ENCODE data around the gene VAPB. TPM values are rescaled to one million over a fixed set of nuclear protein-coding genes. Genes with fewer than 3 reads are reported as not detected.
A peak's percentile ranks its signal among the peaks of the same experiment; 100 is the strongest.

Gene VAPB
- total RNA-seq, 4 donors from 2014 or later: 20.4 to 28.0 (median 23.6) TPM

- WGBS, 2 donors: 79 to 81% methylated on average over 11 of the region's 11 CpGs
- Histone ChIP-seq H3K27me3 (peaks cover 0 to 2% of the 10 kb centered on the region in 2 donors), H3K4me3 (no peak overlapping the region), H3K36me3 (no peaks in the 10 kb centered on the region), H3K27ac (no peak overlapping the region), H3K4me1 (peaks cover 0 to 79% (median 30%) of the 10 kb centered on the region in 4 donors), H3K9me3 (no peaks in the 10 kb centered on the region)
- peak in 1 of 2 donors; percentile 1 for DNase-seq (ENCODE audit: low spot score in 2 of 2)
- no peak for TF ChIP-seq CTCF (IDR thresholded peaks at IDR 0.05)
- no peak for TF ChIP-seq POLR2A (IDR thresholded peaks at IDR 0.05)
- TF ChIP-seq EP300 (IDR thresholded peaks at IDR 0.05): no peak
These were observed 16.7 kb downstream of the VAPB start for GRCh38 chr20:58405504-58406291.

- Histone ChIP-seq H3K27me3 (peaks cover 0 to 2% of the 10 kb centered on the region in 2 donors), H3K4me1 (peaks cover 0 to 71% (median 30%) of the 10 kb centered on the region in 4 donors), H3K4me3 (no peak overlapping the region), H3K36me3 (no peaks in the 10 kb centered on the region), H3K9me3 (no peaks in the 10 kb centered on the region), H3K27ac (peak overlapping the region in 1 of 4 donors; percentile 30)
- DNase-seq (ENCODE audit: low spot score in 2 of 2): no peak
- TF ChIP-seq EP300 (IDR thresholded peaks at IDR 0.05): no peak
- TF ChIP-seq POLR2A (IDR thresholded peaks at IDR 0.05): no peak
- TF ChIP-seq CTCF (IDR thresholded peaks at IDR 0.05): no peak
- WGBS, 2 donors: 67 to 73% methylated on average over 4 of the region's 4 CpGs
These were observed 17.5 kb downstream of the VAPB start for GRCh38 chr20:58406422-58407001.

- H3K27me3 ChIP-seq: peaks cover 0 to 2% of the 10 kb centered on the region in 2 donors
- peak overlapping the region in 2 of 4 donors; percentile 20 to 64 for H3K27ac ChIP-seq
- 48 to 50% methylated on average over 4 of the region's 4 CpGs for WGBS, 2 donors
- peaks cover 0 to 69% (median 30%) of the 10 kb centered on the region in 4 donors for H3K4me1 ChIP-seq
- TF ChIP-seq CTCF (IDR thresholded peaks at IDR 0.05) (no peak), POLR2A (IDR thresholded peaks at IDR 0.05) (no peak), EP300 (IDR thresholded peaks at IDR 0.05) (no peak)
- no peak overlapping the region for H3K4me3 ChIP-seq
- no peaks in the 10 kb centered on the region for H3K9me3 ChIP-seq
- H3K36me3 ChIP-seq: no peaks in the 10 kb centered on the region
- no peak for DNase-seq (ENCODE audit: low spot score in 2 of 2)
These were observed 18.3 kb downstream of the VAPB start for GRCh38 chr20:58407201-58407873.

- TF ChIP-seq EP300 (IDR thresholded peaks at IDR 0.05) (no peak), POLR2A (IDR thresholded peaks at IDR 0.05) (no peak), CTCF (IDR thresholded peaks at IDR 0.05) (no peak)
- peaks cover 0 to 2% of the 10 kb centered on the region in 2 donors for H3K27me3 ChIP-seq
- WGBS, 2 donors: 30 to 46% methylated on average over 2 of the region's 2 CpGs
- no peak for DNase-seq (ENCODE audit: low spot score in 2 of 2)
- H3K4me3 ChIP-seq: no peak overlapping the region
- peaks cover 0 to 69% (median 24%) of the 10 kb centered on the region in 4 donors for H3K4me1 ChIP-seq
- peak overlapping the region in 3 of 4 donors; percentile 20 to 64 (median 45) for H3K27ac ChIP-seq
- H3K36me3 ChIP-seq: no peaks in the 10 kb centered on the region
- H3K9me3 ChIP-seq: no peaks in the 10 kb centered on the region
These were observed 19.0 kb downstream of the VAPB start for GRCh38 chr20:58407966-58408557.
